Measurements from ENCODE around the gene XK.
A peak's percentile ranks its signal among the peaks of the same experiment; 100 is the strongest.

The XK gene

GRCh38 chrX:37752936-37753335 lies 67.3 kb downstream of the XK start:
- Histone ChIP-seq H2AFZ (ENCODE audit: low read depth, low read length, severe bottlenecking) (peak overlapping the region; percentile 40), H3K79me2 (ENCODE audit: insufficient read depth, low read length) (no peaks in the 10 kb centered on the region), H3K9me2 (replicated peaks; ENCODE audit: insufficient read depth, low read length) (no peaks in the 10 kb centered on the region), H4K20me1 (ENCODE audit: low read depth, low read length) (no peaks in the 10 kb centered on the region), H3F3A (ENCODE audit: insufficient read depth) (peaks cover 6% of the 10 kb centered on the region; the same call in 1 of the 2 replicates), H3K9me3 (ENCODE audit: insufficient read depth, low read length) (no peaks in the 10 kb centered on the region), H3K36me3 (ENCODE audit: low read length) (no peaks in the 10 kb centered on the region), H3K27ac (ENCODE audit: low read depth, low read length) (peak overlapping the region; percentile 96), H3K9ac (ENCODE audit: low read length) (no peak overlapping the region), H3K4me3 (ENCODE audit: insufficient read depth, low read length, poor library complexity, severe bottlenecking) (no peak overlapping the region), H3K27me3 (ENCODE audit: low read length) (no peaks in the 10 kb centered on the region), H3K4me2 (ENCODE audit: low read depth, low read length, poor library complexity, severe bottlenecking) (peak overlapping the region; percentile 12)
- TF ChIP-seq EZH2phosphoT487 (conservative IDR thresholded peaks at IDR 0.05; ENCODE audit: low read length), result no peak

GRCh38 chrX:37753384-37753783 lies 67.8 kb downstream of the XK start:
- peak overlapping the region; percentile 56 for H3K4me2 ChIP-seq (ENCODE audit: low read depth, low read length, poor library complexity, severe bottlenecking)
- no peak overlapping the region for H3K4me3 ChIP-seq (ENCODE audit: insufficient read depth, low read length, poor library complexity, severe bottlenecking)

GRCh38 chrX:37754516-37754915 lies 68.9 kb downstream of the XK start:
- Histone ChIP-seq H3K4me2 (ENCODE audit: low read depth, low read length, poor library complexity, severe bottlenecking) (peak overlapping the region; percentile 56), H4K20me1 (ENCODE audit: low read depth, low read length) (no peaks in the 10 kb centered on the region), H3K27ac (ENCODE audit: low read depth, low read length) (peak overlapping the region; percentile 96), H3K79me2 (ENCODE audit: insufficient read depth, low read length) (no peaks in the 10 kb centered on the region), H3K9me3 (ENCODE audit: insufficient read depth, low read length) (no peaks in the 10 kb centered on the region), H3K9me2 (replicated peaks; ENCODE audit: insufficient read depth, low read length) (no peaks in the 10 kb centered on the region), H3F3A (ENCODE audit: insufficient read depth) (peaks cover 6% of the 10 kb centered on the region; the same call in 1 of the 2 replicates), H3K27me3 (ENCODE audit: low read length) (no peaks in the 10 kb centered on the region), H3K4me3 (ENCODE audit: insufficient read depth, low read length, poor library complexity, severe bottlenecking) (peak overlapping the region; percentile 31), H2AFZ (ENCODE audit: low read depth, low read length, severe bottlenecking) (peak overlapping the region; percentile 14), H3K9ac (ENCODE audit: low read length) (peak overlapping the region; percentile 40), H3K36me3 (ENCODE audit: low read length) (no peaks in the 10 kb centered on the region)
- TF ChIP-seq CTCF (IDR thresholded peaks at IDR 0.05; ENCODE audit: insufficient read depth, low read length, poor library complexity, severe bottlenecking), result no peak
- no peak for TF ChIP-seq EZH2phosphoT487 (conservative IDR thresholded peaks at IDR 0.05; ENCODE audit: low read length)

More at GRCh38 chrX:37753384-37753783, 67.8 kb downstream of the XK start:
- TF ChIP-seq EZH2phosphoT487 (conservative IDR thresholded peaks at IDR 0.05; ENCODE audit: low read length) (no peak), CTCF (IDR thresholded peaks at IDR 0.05; ENCODE audit: insufficient read depth, low read length, poor library complexity, severe bottlenecking) (no peak)
- Histone ChIP-seq H2AFZ (ENCODE audit: low read depth, low read length, severe bottlenecking) (peak overlapping the region; percentile 40), H3K36me3 (ENCODE audit: low read length) (no peaks in the 10 kb centered on the region), H3K9ac (ENCODE audit: low read length) (no peak overlapping the region), H3K27ac (ENCODE audit: low read depth, low read length) (peak overlapping the region; percentile 96), H3F3A (ENCODE audit: insufficient read depth) (peaks cover 6% of the 10 kb centered on the region; the same call in 1 of the 2 replicates), H4K20me1 (ENCODE audit: low read depth, low read length) (no peaks in the 10 kb centered on the region), H3K9me2 (replicated peaks; ENCODE audit: insufficient read depth, low read length) (no peaks in the 10 kb centered on the region), H3K9me3 (ENCODE audit: insufficient read depth, low read length) (no peaks in the 10 kb centered on the region), H3K79me2 (ENCODE audit: insufficient read depth, low read length) (no peaks in the 10 kb centered on the region), H3K27me3 (ENCODE audit: low read length) (no peaks in the 10 kb centered on the region)

DNA sequence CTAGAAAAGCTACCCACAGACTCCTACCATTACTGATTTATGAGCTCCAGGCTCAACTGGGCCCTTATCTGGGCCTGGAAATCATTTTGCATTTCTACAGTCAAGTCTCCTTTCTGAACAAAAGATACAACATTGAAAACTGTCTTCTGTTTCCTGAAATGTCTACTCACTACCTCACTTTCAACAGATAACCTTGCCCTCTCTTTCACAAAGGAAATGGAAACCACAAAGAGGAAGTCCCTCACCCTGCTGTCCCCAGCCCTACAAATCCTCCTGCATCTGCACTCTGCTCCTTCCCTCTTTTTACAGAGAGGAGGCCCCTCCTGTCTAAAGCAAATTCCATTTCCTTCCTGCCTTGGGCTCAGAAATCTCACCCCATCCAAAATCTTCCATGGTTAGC lies 69.4 kb downstream of the XK start:
- Histone ChIP-seq H3K9ac (ENCODE audit: low read length) (peak overlapping the region; percentile 40), H3K4me3 (ENCODE audit: insufficient read depth, low read length, poor library complexity, severe bottlenecking) (peak overlapping the region; percentile 31), H3K27ac (ENCODE audit: low read depth, low read length) (peak overlapping the region; percentile 96), H2AFZ (ENCODE audit: low read depth, low read length, severe bottlenecking) (peak overlapping the region; percentile 14), H3K36me3 (ENCODE audit: low read length) (no peaks in the 10 kb centered on the region), H4K20me1 (ENCODE audit: low read depth, low read length) (no peaks in the 10 kb centered on the region), H3K9me2 (replicated peaks; ENCODE audit: insufficient read depth, low read length) (no peaks in the 10 kb centered on the region), H3K9me3 (ENCODE audit: insufficient read depth, low read length) (no peaks in the 10 kb centered on the region), H3K79me2 (ENCODE audit: insufficient read depth, low read length) (no peaks in the 10 kb centered on the region), H3K4me2 (ENCODE audit: low read depth, low read length, poor library complexity, severe bottlenecking) (peak overlapping the region; percentile 56), H3F3A (ENCODE audit: insufficient read depth) (peaks cover 6% of the 10 kb centered on the region; the same call in 1 of the 2 replicates), H3K27me3 (ENCODE audit: low read length) (no peaks in the 10 kb centered on the region)
- TF ChIP-seq CTCF (IDR thresholded peaks at IDR 0.05; ENCODE audit: insufficient read depth, low read length, poor library complexity, severe bottlenecking) (no peak), EZH2phosphoT487 (conservative IDR thresholded peaks at IDR 0.05; ENCODE audit: low read length) (no peak)

Data from SU-DHL-6 (cell line).